ENCODE results near the gene C5. TPM values are rescaled to one million over a fixed set of nuclear protein-coding genes. Genes with fewer than 3 reads are reported as not detected.
A peak's percentile ranks its signal among the peaks of the same experiment; 100 is the strongest.

The C5 gene
- total and polyA plus RNA-seq, 8 donors, result 5.2 to 29.9 (median 14.6) TPM

DNA sequence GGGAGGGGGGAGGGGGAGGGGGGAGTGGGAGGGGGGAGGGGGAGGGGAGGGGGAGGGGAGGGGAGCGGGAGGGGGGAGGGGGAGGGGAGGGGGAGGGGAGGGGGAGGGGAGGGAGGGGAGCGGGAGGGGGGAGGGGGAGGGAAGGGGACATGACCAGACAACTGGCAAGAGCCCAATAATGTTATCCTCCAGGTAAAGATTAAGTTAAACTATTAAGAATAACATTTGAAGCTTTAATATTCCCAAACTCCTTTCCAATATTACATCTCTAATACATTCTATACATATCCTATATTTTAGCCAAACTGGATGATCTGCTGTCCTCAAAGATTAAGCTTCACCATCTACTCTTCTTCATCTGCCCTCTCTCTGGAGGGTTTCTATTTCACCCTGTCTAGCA lies 25.8 kb downstream of the C5 start:
- H3K27me3 ChIP-seq, result no peaks in the 10 kb centered on the region
- no peaks in the 10 kb centered on the region for H3K4me1 ChIP-seq
- intact Hi-C loops (cut with DNase I), result no loop called here
- FAIRE-seq, result no peak
- no peak overlapping the region for H3K27ac ChIP-seq
- H3K36me3 ChIP-seq, result no peaks in the 10 kb centered on the region
- WGBS, 2 donors, result 20% methylated on average over 1 of the region's 2 CpGs; no CpG with 5 or more reads in 1 of the 2 donors
- ATAC-seq, result no peak
- H3K9me3 ChIP-seq, result no peaks in the 10 kb centered on the region
- TF ChIP-seq, protein P1, sequence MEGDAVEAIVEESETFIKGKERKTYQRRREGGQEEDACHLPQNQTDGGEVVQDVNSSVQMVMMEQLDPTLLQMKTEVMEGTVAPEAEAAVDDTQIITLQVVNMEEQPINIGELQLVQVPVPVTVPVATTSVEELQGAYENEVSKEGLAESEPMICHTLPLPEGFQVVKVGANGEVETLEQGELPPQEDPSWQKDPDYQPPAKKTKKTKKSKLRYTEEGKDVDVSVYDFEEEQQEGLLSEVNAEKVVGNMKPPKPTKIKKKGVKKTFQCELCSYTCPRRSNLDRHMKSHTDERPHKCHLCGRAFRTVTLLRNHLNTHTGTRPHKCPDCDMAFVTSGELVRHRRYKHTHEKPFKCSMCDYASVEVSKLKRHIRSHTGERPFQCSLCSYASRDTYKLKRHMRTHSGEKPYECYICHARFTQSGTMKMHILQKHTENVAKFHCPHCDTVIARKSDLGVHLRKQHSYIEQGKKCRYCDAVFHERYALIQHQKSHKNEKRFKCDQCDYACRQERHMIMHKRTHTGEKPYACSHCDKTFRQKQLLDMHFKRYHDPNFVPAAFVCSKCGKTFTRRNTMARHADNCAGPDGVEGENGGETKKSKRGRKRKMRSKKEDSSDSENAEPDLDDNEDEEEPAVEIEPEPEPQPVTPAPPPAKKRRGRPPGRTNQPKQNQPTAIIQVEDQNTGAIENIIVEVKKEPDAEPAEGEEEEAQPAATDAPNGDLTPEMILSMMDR (IDR thresholded peaks at IDR 0.05), result no peak
- no peak for DNase-seq
- H3K4me3 ChIP-seq, result no peak overlapping the region

DNA sequence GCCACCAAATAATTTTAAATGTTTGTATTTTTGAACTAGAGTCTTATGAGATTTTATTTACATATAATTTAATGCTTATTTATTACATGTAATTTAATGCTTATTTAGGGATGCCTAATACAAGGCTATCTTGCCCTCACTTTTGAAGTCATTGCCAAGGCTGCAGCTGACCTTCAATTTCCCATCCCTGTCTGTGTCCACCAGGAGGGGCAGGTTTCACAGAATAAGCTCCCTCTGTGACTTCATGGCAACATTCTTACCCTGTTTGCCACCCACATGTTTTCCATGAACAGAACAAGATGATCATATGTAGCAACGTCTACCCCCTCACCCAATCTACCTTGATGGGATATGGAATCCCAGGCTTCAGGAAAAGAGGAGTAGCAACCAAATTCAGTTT lies 27.0 kb downstream of the C5 start:
- H3K9me3 ChIP-seq, result no peaks in the 10 kb centered on the region
- intact Hi-C loops (cut with DNase I), result no loop called here
- no peaks in the 10 kb centered on the region for H3K4me1 ChIP-seq
- FAIRE-seq, result no peak
- no peak overlapping the region for H3K27ac ChIP-seq
- no peak overlapping the region for H3K4me3 ChIP-seq
- 65 to 78% methylated on average over 1 of the region's 1 CpG for WGBS, 2 donors
- TF ChIP-seq, protein P1 (IDR thresholded peaks at IDR 0.05), result no peak
- ATAC-seq, result peak in 1 of 4 donors; percentile 28
- H3K27me3 ChIP-seq, result no peaks in the 10 kb centered on the region
- no peaks in the 10 kb centered on the region for H3K36me3 ChIP-seq
- no peak for DNase-seq

GRCh38 chr9:121021301-121021700 lies 28.8 kb downstream of the C5 start:
- intact Hi-C loops (cut with DNase I), result no loop called here
- no peaks in the 10 kb centered on the region for H3K4me1 ChIP-seq
- H3K4me3 ChIP-seq, result no peak overlapping the region
- H3K27me3 ChIP-seq, result no peaks in the 10 kb centered on the region
- no peak for ATAC-seq
- 80 to 85% methylated on average over 4 of the region's 4 CpGs for WGBS, 2 donors
- H3K27ac ChIP-seq, result no peak overlapping the region
- H3K36me3 ChIP-seq, result peaks cover 0 to 3% (median 0%) of the 10 kb centered on the region in 3 donors
- no peak for DNase-seq
- TF ChIP-seq, protein P1 (IDR thresholded peaks at IDR 0.05), result no peak
- H3K9me3 ChIP-seq, result no peaks in the 10 kb centered on the region
- no peak for FAIRE-seq

DNA sequence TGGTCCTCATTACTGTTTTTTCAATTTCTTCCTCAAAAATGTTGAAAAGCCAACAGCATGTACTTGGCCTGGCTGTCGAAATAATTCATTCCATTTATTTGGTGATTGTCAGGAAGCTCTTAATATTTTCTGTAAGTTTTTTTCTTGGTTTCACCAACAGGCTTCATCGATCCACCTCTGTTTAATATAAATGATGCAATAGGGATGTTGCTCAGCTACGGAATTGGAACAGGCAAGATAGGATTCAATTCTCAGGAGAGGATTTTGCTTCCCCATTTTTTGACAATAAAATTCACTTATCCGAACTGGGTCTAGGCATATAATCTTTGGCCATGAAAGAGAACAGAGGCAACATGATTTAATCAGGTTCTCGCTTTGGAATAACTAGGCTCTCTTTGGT lies 30.8 kb downstream of the C5 start:
- ATAC-seq (no peak), FAIRE-seq (no peak), DNase-seq (no peak)
- TF ChIP-seq, protein P1 (IDR thresholded peaks at IDR 0.05), result no peak
- WGBS, 2 donors, result 73 to 74% methylated on average over 5 of the region's 5 CpGs
- Histone ChIP-seq H3K27ac (no peak overlapping the region), H3K27me3 (no peaks in the 10 kb centered on the region), H3K4me3 (no peak overlapping the region), H3K36me3 (peaks cover 0 to 8% (median 0%) of the 10 kb centered on the region in 3 donors), H3K4me1 (no peaks in the 10 kb centered on the region), H3K9me3 (no peaks in the 10 kb centered on the region)
- intact Hi-C loops (cut with DNase I), result no loop called here

DNA sequence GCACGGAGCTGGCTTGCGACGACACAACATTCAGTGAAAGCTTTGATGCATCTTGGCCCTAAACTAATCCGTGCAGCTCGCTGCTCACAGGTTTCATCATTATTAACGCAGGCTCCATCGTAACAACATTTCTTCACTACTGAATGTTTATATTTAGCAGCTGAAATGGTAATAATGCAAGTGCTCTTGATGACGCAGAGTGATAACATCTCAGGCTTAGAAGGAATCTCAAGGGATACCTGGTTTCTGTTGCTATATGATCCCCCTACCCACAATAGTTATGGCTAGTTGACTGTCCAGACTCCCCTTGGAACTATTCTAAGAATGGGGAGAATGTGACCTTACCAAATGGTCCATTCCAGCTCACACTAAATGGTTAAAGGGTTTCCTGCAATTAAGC lies 36.2 kb downstream of the C5 start:
- FAIRE-seq, result no peak

More for the DNA sequence above, 36.2 kb downstream of the C5 start:
- Histone ChIP-seq H3K4me1 (no peaks in the 10 kb centered on the region), H3K27me3 (no peaks in the 10 kb centered on the region), H3K36me3 (peaks cover 0 to 8% (median 0%) of the 10 kb centered on the region in 3 donors), H3K9me3 (no peaks in the 10 kb centered on the region), H3K27ac (no peak overlapping the region), H3K4me3 (no peak overlapping the region)
- TF ChIP-seq, protein P1 (IDR thresholded peaks at IDR 0.05), result no peak
- WGBS, 2 donors, result 93 to 95% methylated on average over 8 of the region's 8 CpGs
- intact Hi-C loops (cut with DNase I), result no loop called here
- ATAC-seq (no peak), DNase-seq (no peak)
